H1 (cell line): ENCODE results near the gene THBS1. TPM values are rescaled to one million over a fixed set of nuclear protein-coding genes. Genes with fewer than 3 reads are reported as not detected.

ENCODE experiments used
- polyA plus RNA-seq, 7 experiments: library from polyadenylated mRNA; depleted of rRNA in 3 of 7; stranded (reverse) in 5 of 7; unstranded in 2 of 7; fragments of >200 nt in 5 of 7; fragments of 200-250 nt in 2 of 7; gene quantifications; 1 replicate in 5 of 7; 2 replicates in 1 of 7; 4 replicates in 1 of 7; pipeline versions ENCODE4 v1.2.1 to v1.2.3, GENCODE V29; 2011 to 2013; ENCODE audit warnings: missing spikeins in 2 of 7, mixed read lengths in 2 of 7
- total RNA-seq: library from RNA; stranded (reverse); fragmentation: NEBNext Ultra II Directional; extraction: Animal tissue kit (Norgen Biotek cat#: 25700); gene quantifications from 2 replicates; pipeline ENCODE4 v1.2.1, GENCODE V29; 2021
- TF ChIP-seq, protein P1 (sequence below): IDR thresholded peaks from 2 replicates; pipeline ENCODE4 v1.6.1; 2012; ENCODE audit warnings: inconsistent platforms

Gene THBS1
- total and polyA plus RNA-seq, 2 of the 8 experiments (the other 6 are each of a cell fraction or from before 2014, with no cell fraction given), result 10.3 to 63.3 TPM

DNA sequence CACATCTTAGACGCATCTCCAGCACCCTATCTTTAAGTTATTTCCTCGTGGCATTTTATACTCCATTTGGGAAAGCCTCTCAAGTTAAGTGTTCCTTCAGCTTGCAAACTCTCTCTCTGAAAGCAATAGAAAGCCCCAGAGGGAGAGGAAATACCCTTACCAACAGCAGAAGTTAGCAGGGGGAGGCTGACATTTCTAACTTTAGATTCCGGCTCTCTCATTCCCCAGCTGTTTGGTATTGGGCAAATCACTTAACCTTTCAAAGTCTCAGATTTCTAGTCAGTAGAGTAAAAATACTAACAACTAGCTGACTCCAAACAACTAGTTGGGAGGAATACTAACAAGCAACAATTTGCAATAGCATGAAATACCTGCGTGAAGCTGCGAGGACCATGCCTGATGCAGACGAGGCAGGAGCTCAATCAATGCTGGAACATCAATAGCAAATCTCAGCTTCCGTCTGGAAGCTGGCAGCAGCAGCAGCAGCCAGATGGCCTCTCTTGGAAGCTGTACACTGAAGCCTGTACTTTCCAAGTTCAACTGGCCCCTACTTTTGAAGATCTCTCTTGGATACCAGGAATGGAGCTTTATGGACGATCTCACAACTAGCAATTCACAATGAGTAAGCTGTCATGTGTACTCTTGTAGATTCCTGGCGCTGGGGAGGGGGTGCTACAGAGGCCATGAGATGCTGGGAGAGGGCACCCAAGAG, 47.8 kb downstream of the THBS1 start (continued):
- TF ChIP-seq, protein P1, sequence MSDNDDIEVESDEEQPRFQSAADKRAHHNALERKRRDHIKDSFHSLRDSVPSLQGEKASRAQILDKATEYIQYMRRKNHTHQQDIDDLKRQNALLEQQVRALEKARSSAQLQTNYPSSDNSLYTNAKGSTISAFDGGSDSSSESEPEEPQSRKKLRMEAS, result no peak
